Mucosa of rectum (tissue), 2 donors: ENCODE data around the gene SYAP1.
"Not testable (repeated sequence)": the region's sequence is repeated elsewhere in the genome, so short reads cannot be mapped to it uniquely, and the experiment has no call there.

Experiments
- H3K27ac ChIP-seq, 2 donors: one replicate each; pipeline ENCODE4 v1.7.0; 2013; ENCODE audit warnings: inconsistent platforms in 2 of 2, low read depth in 2 of 2, low read length in 2 of 2
- H3K27me3 ChIP-seq, 2 donors: one replicate each; pipeline ENCODE4 v1.7.0; 2013; ENCODE audit warnings: low read length in 2 of 2; ENCODE audit not compliant: control insufficient read depth in 2 of 2, insufficient read depth in 2 of 2
- H3K36me3 ChIP-seq, 2 donors: one replicate each; pipeline ENCODE4 v1.7.0; 2013; ENCODE audit warnings: low read length in 2 of 2; ENCODE audit not compliant: control insufficient read depth in 2 of 2, insufficient read depth in 2 of 2
- H3K4me1 ChIP-seq, 2 donors: one replicate each; pipeline ENCODE4 v1.7.0; 2013; ENCODE audit warnings: low read length in 2 of 2, mild to moderate bottlenecking in 1 of 2; ENCODE audit not compliant: control insufficient read depth in 2 of 2, insufficient read depth in 2 of 2
- H3K4me3 ChIP-seq, 2 donors: one replicate each; pipeline ENCODE4 v1.7.0; 2013; ENCODE audit warnings: low read length in 2 of 2
- H3K9ac ChIP-seq, 2 donors: one replicate each; pipeline ENCODE4 v1.7.0; 2013; ENCODE audit warnings: low read length in 2 of 2, low read depth in 1 of 2, mild to moderate bottlenecking in 1 of 2
- H3K9me3 ChIP-seq, 2 donors: one replicate each; pipeline ENCODE4 v1.7.0; 2013; ENCODE audit warnings: low read length in 2 of 2; ENCODE audit not compliant: control insufficient read depth in 2 of 2
- donor health status: healthy.
- donor health status: Normal muscosa, but diverticular disease.

Gene SYAP1

GRCh38 chrX:16745102-16745501 lies 25.7 kb downstream of the SYAP1 start:
- Histone ChIP-seq H3K9me3 (no peaks in the 10 kb centered on the region), H3K4me1 (no peaks in the 10 kb centered on the region), H3K4me3 (no peak overlapping the region), H3K9ac (no peak overlapping the region), H3K27me3 (no peaks in the 10 kb centered on the region), H3K36me3 (peaks cover 31 to 40% of the 10 kb centered on the region in 2 donors), H3K27ac (no peak overlapping the region)

- Histone ChIP-seq H3K9me3 (no peaks in the 10 kb centered on the region), H3K27ac (no peak overlapping the region), H3K9ac (no peak overlapping the region), H3K27me3 (no peaks in the 10 kb centered on the region), H3K36me3 (peaks cover 35 to 44% of the 10 kb centered on the region in 2 donors), H3K4me3 (no peak overlapping the region), H3K4me1 (no peaks in the 10 kb centered on the region)
Observed at GRCh38 chrX:16745659-16746058, 26.2 kb downstream of the SYAP1 start.

DNA sequence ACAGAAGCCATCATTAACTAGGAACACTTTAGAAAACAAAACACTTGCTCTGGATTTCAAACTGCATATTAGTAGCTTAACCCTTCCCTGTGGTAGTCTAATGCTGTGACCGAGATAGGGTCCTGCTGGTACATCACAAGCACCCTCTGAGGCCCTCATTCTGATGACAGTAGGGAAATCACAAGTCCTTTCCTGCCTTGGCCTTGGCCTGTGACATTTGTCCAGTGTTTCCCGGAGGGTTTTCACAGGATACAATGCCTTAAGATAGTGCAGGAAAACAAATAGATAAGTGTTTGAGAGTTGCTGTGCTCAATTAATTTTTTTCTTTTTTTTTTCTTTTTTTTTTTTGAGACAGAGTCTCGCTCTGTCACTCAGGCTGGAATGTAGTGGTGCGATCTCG lies 29.0 kb downstream of the SYAP1 start:
- no peak overlapping the region for H3K4me3 ChIP-seq
- no peaks in the 10 kb centered on the region for H3K4me1 ChIP-seq
- no peaks in the 10 kb centered on the region for H3K9me3 ChIP-seq
- H3K36me3 ChIP-seq: peaks cover 33 to 36% of the 10 kb centered on the region in 2 donors
- no peak overlapping the region for H3K27ac ChIP-seq
- no peak overlapping the region for H3K9ac ChIP-seq
- H3K27me3 ChIP-seq: no peaks in the 10 kb centered on the region

GRCh38 chrX:16750136-16750535 lies 30.7 kb downstream of the SYAP1 start:
- Histone ChIP-seq H3K4me1 (no peaks in the 10 kb centered on the region), H3K27me3 (no peaks in the 10 kb centered on the region), H3K27ac (no peak overlapping the region), H3K9ac (no peak overlapping the region), H3K36me3 (peaks cover 22 to 33% of the 10 kb centered on the region in 2 donors), H3K9me3 (no peaks in the 10 kb centered on the region), H3K4me3 (no peak overlapping the region)

- no peaks in the 10 kb centered on the region for H3K27me3 ChIP-seq
- H3K4me3 ChIP-seq: no peak overlapping the region
- peaks cover 22 to 43% of the 10 kb centered on the region in 2 donors for H3K36me3 ChIP-seq
- H3K4me1 ChIP-seq: no peaks in the 10 kb centered on the region
- no peaks in the 10 kb centered on the region for H3K9me3 ChIP-seq
- H3K27ac ChIP-seq: no peak overlapping the region
- H3K9ac ChIP-seq: no peak overlapping the region
Observed at GRCh38 chrX:16754019-16754418, 34.6 kb downstream of the SYAP1 start.

DNA sequence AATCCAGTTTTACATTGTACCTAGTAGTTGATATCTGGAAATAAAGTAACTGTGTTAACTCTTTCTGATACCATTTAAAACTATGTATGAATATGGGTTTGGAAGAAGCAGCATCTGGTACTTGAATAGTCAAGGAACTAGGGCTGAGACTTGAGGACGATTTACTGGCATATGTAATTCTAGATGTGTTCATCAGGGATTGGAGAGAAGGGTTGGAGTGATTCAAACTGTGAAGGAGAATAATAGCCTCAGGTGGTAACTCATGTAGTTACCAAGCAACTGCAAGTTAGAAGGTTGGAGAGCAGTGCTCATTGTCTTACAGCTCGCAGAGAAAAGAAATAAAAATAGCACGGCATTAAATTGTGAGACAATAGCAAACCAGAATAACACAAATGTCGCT lies 37.3 kb downstream of the SYAP1 start:
- H3K9me3 ChIP-seq: no peaks in the 10 kb centered on the region
- H3K4me1 ChIP-seq: no peaks in the 10 kb centered on the region
- no peak overlapping the region for H3K4me3 ChIP-seq
- no peaks in the 10 kb centered on the region for H3K27me3 ChIP-seq
- peaks cover 19 to 39% of the 10 kb centered on the region in 2 donors for H3K36me3 ChIP-seq
- no peak overlapping the region for H3K27ac ChIP-seq
- H3K9ac ChIP-seq: no peak overlapping the region

DNA sequence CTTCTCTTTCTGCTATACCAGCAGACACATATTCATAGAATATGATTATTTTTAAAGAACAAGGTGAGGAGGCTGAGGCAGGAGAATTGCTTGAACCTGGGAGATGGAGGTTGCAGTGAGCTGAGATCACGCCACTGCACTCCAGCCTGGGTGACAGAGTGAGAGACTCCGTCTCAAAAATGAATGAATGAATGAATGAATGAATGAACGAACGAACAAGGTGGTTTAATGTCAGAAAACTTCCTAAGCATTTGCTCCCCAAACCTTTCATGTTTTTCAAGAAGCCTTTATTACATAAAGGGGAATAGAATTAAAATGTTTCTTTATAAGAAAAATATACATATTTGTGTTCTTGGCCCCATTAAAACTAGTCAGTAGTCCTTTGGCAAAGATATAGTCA lies 42.1 kb downstream of the SYAP1 start:
- H3K4me1 ChIP-seq, H3K9ac ChIP-seq, H3K9me3 ChIP-seq, H3K27me3 ChIP-seq, H3K27ac ChIP-seq, H3K4me3 ChIP-seq: not testable (repeated sequence)
- peaks cover 11 to 19% of the 10 kb centered on the region in 2 donors for H3K36me3 ChIP-seq

GRCh38 chrX:16762579-16762978 lies 43.2 kb downstream of the SYAP1 start:
- H3K9me3 ChIP-seq: no peaks in the 10 kb centered on the region
- peaks cover 1 to 6% of the 10 kb centered on the region in 2 donors for H3K27me3 ChIP-seq

GRCh38 chrX:16765594-16765993 lies 46.2 kb downstream of the SYAP1 start:
- Histone ChIP-seq H3K9me3 (no peaks in the 10 kb centered on the region), H3K27me3 (peaks cover 3 to 6% of the 10 kb centered on the region in 2 donors), H3K27ac (no peak overlapping the region)

More at GRCh38 chrX:16762579-16762978, 43.2 kb downstream of the SYAP1 start:
- H3K9ac ChIP-seq: no peak overlapping the region
- no peaks in the 10 kb centered on the region for H3K4me1 ChIP-seq
- no peak overlapping the region for H3K4me3 ChIP-seq
- H3K27ac ChIP-seq: no peak overlapping the region
- H3K36me3 ChIP-seq: peaks cover 6 to 12% of the 10 kb centered on the region in 2 donors

DNA sequence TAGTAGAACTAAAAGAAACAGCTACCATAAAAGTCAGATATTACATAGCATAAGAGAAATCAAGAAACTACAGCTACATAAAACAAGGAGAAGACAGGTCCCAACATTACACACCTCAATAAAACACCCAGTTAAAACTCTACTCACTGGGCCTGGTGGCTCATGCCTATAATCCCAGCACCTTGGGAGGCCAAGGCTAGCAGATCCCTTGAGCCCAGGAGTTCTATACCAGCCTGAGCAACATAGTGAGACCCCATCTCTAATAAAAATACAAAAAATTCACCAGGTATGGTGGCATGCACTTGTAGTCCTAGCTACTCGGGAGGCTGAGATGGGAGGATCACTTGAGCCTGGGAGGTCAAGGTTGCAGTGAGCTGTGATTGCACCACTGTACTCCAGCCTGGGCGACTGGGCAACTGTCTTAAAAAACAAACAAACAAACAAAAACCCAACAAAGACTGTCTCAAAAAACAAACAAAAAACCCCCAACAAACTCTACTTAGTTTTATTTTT lies 51.6 kb downstream of the SYAP1 start:
- Histone ChIP-seq H3K4me3 (no peak overlapping the region), H3K36me3 (no peaks in the 10 kb centered on the region), H3K4me1 (no peaks in the 10 kb centered on the region), H3K27me3 (peaks cover 3% of the 10 kb centered on the region in 2 donors), H3K9ac (no peak overlapping the region), H3K27ac (no peak overlapping the region), H3K9me3 (no peaks in the 10 kb centered on the region)

More at GRCh38 chrX:16765594-16765993, 46.2 kb downstream of the SYAP1 start:
- H3K9ac ChIP-seq: no peak overlapping the region
- no peaks in the 10 kb centered on the region for H3K4me1 ChIP-seq
- no peak overlapping the region for H3K4me3 ChIP-seq
- H3K36me3 ChIP-seq: no peaks in the 10 kb centered on the region
